AG20443 (cell line): ENCODE results near the gene EXOC3L4.
"Not testable (repeated sequence)": the region's sequence is repeated elsewhere in the genome, so short reads cannot be mapped to it uniquely, and the experiment has no call there.

Experiments
- DNase-seq: peaks from one replicate; pipeline ENCODE4 v3.0.0; 2012; ENCODE audit warnings: low spot score, mixed read lengths

Gene EXOC3L4

DNA sequence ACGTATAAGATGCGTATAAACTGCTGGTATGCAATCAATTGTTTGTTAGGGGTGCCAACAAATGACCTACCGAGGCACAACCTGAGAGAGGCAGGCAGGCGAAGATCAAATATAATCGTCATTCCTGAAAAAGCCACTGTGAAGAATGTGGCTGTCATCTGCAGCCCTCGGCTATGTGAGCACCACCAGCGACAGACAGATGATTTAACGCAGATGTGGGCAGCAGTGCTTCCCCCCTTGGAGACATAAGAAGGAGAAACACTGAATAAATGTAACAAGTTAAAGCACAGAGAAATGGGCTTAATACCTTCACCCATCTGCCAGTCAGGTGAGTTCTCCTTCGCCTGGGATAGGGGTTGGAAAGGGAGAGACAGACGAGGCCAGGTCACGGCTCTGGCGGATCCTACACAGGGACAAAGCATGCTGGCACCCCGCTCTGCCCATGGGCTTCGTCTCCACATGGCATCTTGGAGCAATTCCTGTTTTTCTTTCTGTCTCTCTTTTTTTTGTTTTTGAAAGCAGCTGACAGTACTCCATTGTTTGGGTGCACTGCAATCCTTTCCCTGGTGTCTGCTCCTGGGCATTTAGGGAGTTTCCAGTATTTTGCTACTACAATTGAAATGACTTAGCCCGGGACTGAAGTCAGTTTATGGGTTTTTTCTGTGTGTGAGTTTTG is 56.9 kb downstream of the EXOC3L4 start:
- no peak for DNase-seq

GRCh38 chr14:103155010-103155409 is 60.5 kb downstream of the EXOC3L4 start:
- peak; percentile 97 for DNase-seq

DNA sequence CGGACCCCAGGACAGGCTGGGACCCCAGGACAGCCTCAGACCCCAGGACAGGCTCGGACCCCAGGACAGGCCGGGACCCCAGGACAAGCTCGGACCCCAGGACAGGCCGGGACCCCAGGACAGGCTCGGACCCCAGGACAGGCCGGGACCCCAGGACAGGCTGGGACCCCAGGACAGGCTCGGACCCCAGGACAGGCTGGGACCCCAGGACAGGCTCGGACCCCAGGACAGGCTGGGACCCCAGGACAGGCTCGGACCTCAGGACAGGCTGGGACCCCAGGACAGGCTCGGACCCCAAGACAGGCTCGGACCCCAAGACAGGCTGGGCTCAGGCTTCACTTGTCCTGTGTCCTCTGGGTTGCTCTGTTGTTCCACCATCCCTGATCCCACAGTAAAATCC is 60.9 kb downstream of the EXOC3L4 start:
- not testable (repeated sequence) for DNase-seq

GRCh38 chr14:103155826-103156394 is 61.4 kb downstream of the EXOC3L4 start:
- no peak for DNase-seq

- no peak for DNase-seq
Observed at GRCh38 chr14:103156651-103157378, 62.3 kb downstream of the EXOC3L4 start.

- no peak for DNase-seq
Observed at GRCh38 chr14:103157969-103158368, 63.4 kb downstream of the EXOC3L4 start.

- DNase-seq: no peak
Observed at GRCh38 chr14:103158688-103159087, 64.2 kb downstream of the EXOC3L4 start.
